GM18517 (cell line): ENCODE results near the gene SNCAIP.
"Not testable (repeated sequence)": the region's sequence is repeated elsewhere in the genome, so short reads cannot be mapped to it uniquely, and the experiment has no call there.

Experiments
- ATAC-seq: cut with Tn5 transposase; IDR thresholded peaks from one replicate; pipeline ENCODE4 v1.9.1; 2021; ENCODE audit warnings: mild to moderate bottlenecking, moderate library complexity; ENCODE audit not compliant: unreplicated experiment

The SNCAIP gene

GRCh38 chr5:122354293-122354692 lies 42.3 kb downstream of the SNCAIP start:
- ATAC-seq: no peak

- no peak for ATAC-seq
These were observed 43.3 kb downstream of the SNCAIP start for GRCh38 chr5:122355324-122355723.

DNA sequence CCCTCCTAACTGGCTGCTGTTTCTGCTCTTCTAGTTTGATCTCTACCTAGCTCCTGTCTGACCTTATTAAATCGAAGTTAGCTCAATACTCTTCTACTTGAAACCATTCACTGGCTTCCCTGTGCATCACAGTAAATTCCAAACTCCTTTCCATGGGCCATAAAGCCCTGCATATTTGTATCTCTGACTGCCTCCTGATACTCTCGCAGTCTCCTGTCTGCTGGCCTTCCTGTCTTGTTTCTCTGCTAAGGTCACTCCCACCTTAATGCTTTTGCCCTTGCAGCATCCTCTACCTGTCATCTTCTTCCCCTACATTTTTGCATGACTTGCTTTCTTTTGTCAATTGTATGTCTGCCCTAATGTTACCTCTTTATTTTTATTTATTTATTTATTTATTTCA lies 44.8 kb downstream of the SNCAIP start:
- no peak for ATAC-seq

DNA sequence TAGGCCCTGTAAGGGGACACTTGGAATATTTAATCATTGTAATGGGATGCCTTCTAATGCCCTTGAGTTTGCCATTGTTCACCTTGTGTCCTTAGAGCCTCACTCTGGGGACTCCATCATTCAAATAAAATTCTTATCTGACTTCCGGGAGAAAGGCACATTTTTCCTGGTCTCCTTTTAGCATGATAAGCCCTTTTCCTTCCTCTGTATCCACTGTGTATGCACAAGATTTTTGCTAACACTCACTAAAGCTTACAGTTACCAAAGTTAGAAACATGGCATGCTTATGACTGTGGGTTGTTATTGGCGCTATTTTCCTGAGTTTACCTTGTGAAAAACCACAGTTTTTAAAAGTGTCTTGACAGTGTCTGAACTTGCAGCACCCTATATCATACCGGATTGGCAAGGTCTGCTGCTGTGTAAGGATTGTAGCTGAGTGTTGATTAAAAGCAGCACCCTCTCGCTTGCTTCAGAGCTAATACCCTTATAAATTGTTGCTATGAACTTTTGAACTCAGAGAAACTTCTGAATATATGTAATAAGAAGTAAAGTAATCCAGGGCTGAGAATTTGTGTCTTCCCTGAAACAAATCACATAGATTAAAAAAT lies 46.4 kb downstream of the SNCAIP start:
- ATAC-seq: no peak

- no peak for ATAC-seq
These were observed 50.3 kb downstream of the SNCAIP start for GRCh38 chr5:122362361-122362760.

DNA sequence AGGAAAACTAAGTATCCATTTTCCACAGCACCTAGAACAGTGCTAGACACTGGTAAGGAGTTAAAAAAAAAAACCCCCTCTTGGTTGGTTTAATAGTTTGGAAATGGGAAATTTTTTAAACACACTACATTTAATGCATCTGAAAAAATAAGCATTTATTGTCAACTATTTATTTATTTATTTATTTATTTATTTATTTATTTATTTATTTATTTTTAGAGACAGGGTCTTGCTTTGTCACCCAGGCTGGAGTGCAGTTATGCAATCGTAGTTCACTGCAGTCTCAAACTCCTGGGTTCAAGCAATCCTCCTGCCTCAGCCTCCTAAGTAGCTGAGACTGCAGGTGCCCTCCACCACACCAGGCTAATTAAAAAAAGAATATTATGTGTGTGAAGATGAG lies 51.6 kb downstream of the SNCAIP start:
- ATAC-seq: no peak

DNA sequence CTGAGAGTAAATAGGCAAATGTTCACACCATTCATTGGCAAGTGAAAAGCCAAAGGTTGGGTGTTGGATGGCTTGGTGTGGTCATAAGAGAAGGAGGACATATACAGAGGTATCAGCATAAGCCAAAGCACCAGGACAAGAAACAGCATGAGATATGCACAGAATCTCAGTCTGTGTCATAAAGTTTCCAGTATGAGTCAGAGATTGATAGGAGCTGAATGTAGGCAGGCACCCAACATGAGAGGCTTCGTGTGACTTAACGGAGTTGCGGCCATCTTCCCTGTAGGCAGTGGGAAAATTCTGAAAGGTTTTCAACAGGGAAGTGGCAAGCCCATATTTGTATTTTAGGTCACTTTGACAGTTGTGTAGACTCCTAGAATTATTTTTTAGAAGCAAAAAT lies 54.5 kb downstream of the SNCAIP start:
- no peak for ATAC-seq

GRCh38 chr5:122367456-122367855 lies 55.4 kb downstream of the SNCAIP start:
- no peak for ATAC-seq

DNA sequence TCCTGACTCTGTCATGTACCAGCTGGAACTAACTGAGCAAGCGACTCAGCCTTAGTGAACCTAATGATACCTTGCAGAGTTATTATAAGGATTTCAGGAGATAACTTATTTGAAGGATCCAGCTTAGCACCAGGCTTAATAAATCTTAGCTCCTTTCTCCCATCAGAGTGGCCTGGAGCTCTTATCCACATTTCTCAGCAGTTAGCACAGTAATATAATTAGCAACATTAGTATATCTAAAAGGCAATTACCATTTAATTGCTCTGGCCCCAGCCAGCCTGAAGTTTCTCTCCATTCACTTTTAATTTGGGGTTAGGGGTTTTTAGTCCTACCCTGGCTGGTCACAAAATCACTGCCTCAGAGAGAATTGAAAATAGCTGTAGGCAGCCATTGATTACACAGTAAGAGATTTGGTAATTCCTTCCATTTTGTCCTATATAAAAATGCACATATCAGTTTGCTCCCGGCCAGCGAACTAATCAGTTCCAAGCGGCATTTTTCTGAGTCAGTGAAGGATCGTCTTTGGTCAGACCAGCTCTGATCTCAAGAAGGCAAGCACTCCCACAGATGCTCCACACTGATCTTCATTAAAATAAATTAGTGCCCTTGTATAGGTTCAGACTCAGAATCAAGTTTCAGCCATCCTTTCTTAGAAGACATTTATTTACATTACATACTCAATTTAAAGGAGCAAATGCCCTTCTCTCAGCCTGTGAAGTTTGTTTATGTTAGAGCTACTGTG lies 56.6 kb downstream of the SNCAIP start:
- no peak for ATAC-seq

DNA sequence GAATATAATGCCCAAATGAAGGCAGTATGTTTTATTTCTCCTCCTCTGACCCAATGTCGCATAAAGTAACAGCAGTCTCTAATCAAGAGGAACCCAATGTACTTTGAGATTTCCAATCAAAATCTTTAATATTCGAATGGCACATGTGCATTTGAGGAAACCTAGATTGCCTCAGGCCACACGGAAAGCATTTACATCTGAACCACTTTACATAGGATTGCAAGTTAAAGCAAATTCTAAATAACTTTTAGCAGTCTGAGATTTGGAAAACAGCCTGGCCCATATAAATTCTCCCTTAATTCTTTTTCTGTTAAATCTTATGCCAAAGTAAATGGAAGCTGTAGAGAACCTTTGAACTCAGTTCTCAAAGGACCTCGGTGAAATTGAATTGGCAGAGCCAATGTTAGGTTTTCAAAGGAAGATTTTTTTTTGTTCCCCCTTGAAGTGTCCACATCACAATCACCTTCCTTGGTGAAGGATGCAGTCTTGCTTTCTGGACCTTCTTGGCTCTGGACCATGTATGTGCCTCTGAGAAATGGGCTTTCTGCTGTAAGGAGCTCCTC lies 57.3 kb downstream of the SNCAIP start:
- ATAC-seq: no peak

- no peak for ATAC-seq
These were observed 59.6 kb downstream of the SNCAIP start for GRCh38 chr5:122371511-122372151.

GRCh38 chr5:122374110-122374509 lies 62.1 kb downstream of the SNCAIP start:
- no peak for ATAC-seq

GRCh38 chr5:122375801-122376200 lies 63.8 kb downstream of the SNCAIP start:
- ATAC-seq: no peak

DNA sequence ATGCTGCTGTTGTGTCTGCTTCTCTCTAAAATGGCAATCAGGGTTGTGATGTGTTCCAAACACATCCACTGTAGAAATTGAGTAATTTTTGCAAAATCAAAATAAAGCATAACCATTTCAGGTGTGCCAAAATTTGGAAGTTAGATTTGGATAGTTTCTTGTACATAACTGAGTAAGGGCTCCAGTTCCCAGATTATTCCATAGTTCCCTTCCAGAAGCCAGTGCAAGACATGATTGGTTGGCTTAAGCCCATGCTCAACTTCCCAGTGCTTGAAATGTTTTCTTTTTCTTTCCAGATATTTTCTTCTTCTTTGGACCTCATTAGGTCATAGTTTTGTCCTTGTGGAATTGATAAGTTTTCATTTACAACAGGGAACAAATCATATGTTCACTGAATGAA lies 64.2 kb downstream of the SNCAIP start:
- ATAC-seq: no peak

GRCh38 chr5:122377026-122377425 lies 65.0 kb downstream of the SNCAIP start:
- no peak for ATAC-seq

DNA sequence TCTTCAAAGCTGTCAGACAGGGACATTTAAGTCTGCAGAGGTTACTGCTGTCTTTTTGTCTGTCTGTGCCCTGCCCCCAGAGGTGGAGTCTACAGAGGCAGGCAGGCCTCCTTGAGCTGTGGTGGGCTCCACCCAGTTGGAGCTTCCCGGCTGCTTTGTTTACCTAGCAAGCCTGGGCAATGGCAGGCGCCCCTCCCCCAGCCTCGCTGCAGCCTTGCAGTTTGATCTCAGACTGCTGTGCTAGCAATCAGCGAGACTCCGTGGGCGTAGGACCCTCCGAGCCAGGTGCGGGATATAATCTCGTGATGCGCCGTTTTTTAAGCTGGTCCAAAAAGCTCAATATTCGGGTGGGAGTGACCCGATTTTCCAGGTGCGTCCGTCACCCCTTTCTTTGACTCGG lies 70.9 kb downstream of the SNCAIP start:
- not testable (repeated sequence) for ATAC-seq

DNA sequence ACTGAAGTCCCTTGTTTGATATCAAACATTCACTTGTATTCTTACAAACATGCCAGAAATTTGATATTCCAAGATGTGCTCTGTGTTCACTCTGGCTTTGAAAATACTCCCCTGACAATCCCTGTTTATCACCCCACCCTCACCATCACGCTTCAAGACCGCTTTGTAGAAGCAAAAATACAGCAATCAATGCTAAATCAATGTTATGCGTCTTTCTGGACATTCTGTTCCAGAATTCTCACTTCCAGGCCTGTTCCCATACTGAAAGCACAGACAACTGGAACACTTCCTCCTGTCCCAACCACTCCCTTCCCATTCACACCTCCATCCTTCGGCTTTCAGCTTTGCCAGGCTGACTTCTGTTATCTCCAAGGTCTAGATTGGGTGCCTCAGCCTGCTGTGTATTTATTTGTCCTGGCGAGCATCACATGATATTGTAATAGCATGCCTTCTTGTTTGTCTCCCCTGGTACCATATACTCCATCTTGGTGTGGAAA lies 72.8 kb downstream of the SNCAIP start:
- no peak for ATAC-seq

DNA sequence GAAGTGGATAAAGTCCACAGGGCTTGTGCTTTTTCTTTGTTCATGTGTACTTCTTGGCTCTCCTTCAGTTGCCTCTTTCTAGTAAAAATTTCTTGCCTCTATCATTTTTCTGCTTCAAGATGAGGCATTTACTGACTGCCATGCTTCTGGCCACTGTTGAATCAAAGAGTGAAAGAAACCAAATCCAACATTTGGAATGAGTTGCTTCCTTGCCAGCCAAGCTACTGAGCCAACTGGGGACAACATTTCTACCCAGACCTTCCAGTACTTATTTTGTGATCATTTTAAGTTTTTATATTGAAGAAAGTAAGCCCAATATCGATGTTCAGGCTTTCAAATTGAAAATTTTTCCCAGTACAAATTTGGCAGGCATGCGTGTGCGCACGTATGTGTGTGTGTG lies 73.2 kb downstream of the SNCAIP start:
- ATAC-seq: no peak

GRCh38 chr5:122385808-122386207 lies 73.8 kb downstream of the SNCAIP start:
- ATAC-seq: no peak

DNA sequence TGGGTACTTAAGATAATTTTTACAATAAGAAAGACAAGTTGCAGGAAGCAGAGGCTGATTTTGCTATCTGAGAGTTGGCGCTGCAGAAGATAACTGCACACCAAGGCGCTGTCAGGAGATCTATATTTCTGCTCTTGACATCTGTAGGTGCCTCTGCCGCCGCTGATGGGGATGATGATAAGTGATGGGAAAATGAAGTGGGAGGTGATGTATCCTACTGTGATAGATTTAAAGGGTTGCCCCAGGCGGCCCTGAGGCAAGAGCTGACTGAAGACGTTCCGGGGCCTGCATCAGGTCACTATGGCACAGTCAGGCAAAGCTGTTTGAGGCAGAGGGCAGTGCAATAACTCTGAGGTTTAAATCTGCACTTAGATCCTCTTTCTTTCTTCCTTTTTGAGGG lies 78.1 kb downstream of the SNCAIP start:
- ATAC-seq: no peak

GRCh38 chr5:122390694-122391093 lies 78.7 kb downstream of the SNCAIP start:
- ATAC-seq: no peak

- ATAC-seq: no peak
These were observed 79.6 kb downstream of the SNCAIP start for GRCh38 chr5:122391621-122392020.
